IPS DF 4.7 (cell line): ENCODE results near the gene RABAC1.
"Not testable (repeated sequence)": the region's sequence is repeated elsewhere in the genome, so short reads cannot be mapped to it uniquely, and the experiment has no call there.

Experiments used
- DNase-seq: peaks from one replicate; pipeline ENCODE4 v3.0.0-alpha.2; 2013; ENCODE audit warnings: low spot score; ENCODE audit errors: extremely low read depth

RABAC1 gene

GRCh38 chr19:41915776-41916414, 43.2 kb downstream of the RABAC1 start:
- no peak for DNase-seq

- no peak for DNase-seq
Measured at GRCh38 chr19:41915021-41915775, 43.9 kb downstream of the RABAC1 start.

- not testable (repeated sequence) for DNase-seq
Measured at GRCh38 chr19:41914424-41914834, 44.7 kb downstream of the RABAC1 start.

GRCh38 chr19:41913538-41914423, 45.3 kb downstream of the RABAC1 start:
- DNase-seq: no peak

GRCh38 chr19:41912899-41913537, 46.1 kb downstream of the RABAC1 start:
- no peak for DNase-seq

- DNase-seq: no peak
Measured at GRCh38 chr19:41911889-41912731, 47.0 kb downstream of the RABAC1 start.

GRCh38 chr19:41910992-41911888, 47.9 kb downstream of the RABAC1 start:
- DNase-seq: no peak

GRCh38 chr19:41910240-41910991, 48.7 kb downstream of the RABAC1 start:
- no peak for DNase-seq

- DNase-seq: no peak
Measured at GRCh38 chr19:41909706-41910105, 49.4 kb downstream of the RABAC1 start.

GRCh38 chr19:41908724-41909464, 50.2 kb downstream of the RABAC1 start:
- DNase-seq: no peak

- no peak for DNase-seq
Measured at GRCh38 chr19:41907994-41908615, 51.0 kb downstream of the RABAC1 start.

- DNase-seq: no peak
Measured at GRCh38 chr19:41906916-41907680, 52.0 kb downstream of the RABAC1 start.
